ENCODE results near the gene ANTXR1. TPM values are rescaled to one million over a fixed set of nuclear protein-coding genes. Genes with fewer than 3 reads are reported as not detected.
"Not testable (repeated sequence)": the region's sequence is repeated elsewhere in the genome, so short reads cannot be mapped to it uniquely, and the experiment has no call there.

Gene ANTXR1
- total RNA-seq, 2 donors from 2014 or later, result 48.3 to 54.5 TPM

GRCh38 chr2:69171897-69172525, 159.0 kb downstream of the ANTXR1 start:
- H3K9me3 Mint-ChIP-seq, result no peaks in the 10 kb centered on the region
- WGBS, 2 experiments (ENCODE audit: insufficient coverage in 1 of 2, insufficient read length in 1 of 2), result 88 to 94% methylated on average over 3 to 7 of the region's 7 CpGs
- no peak overlapping the region for H3K4me3 ChIP-seq (ENCODE audit: low read length)
- H3K4me1 ChIP-seq (ENCODE audit: control insufficient read depth, insufficient read depth, low read length), result peaks cover 6% of the 10 kb centered on the region
- H3K36me3 ChIP-seq (ENCODE audit: control insufficient read depth, insufficient read depth, low read length), result no peaks in the 10 kb centered on the region
- H3K27ac ChIP-seq (ENCODE audit: low read depth, low read length), result no peak overlapping the region
- no peak for TF ChIP-seq CTCF (conservative IDR thresholded peaks at IDR 0.05)
- peaks cover 26% of the 10 kb centered on the region for H3K4me1 Mint-ChIP-seq
- H3K27me3 ChIP-seq (ENCODE audit: control insufficient read depth, insufficient read depth, low read length, poor library complexity, severe bottlenecking), result no peaks in the 10 kb centered on the region
- no peak overlapping the region for H3K9ac ChIP-seq (ENCODE audit: extremely low read depth, low read length, poor library complexity, severe bottlenecking)
- no peak for DNase-seq
- no peaks in the 10 kb centered on the region for H3K9me3 ChIP-seq (ENCODE audit: control insufficient read depth, low read length)
- no peak overlapping the region for H3K4me3 Mint-ChIP-seq
- H3K27ac Mint-ChIP-seq, result no peak overlapping the region
- H3K36me3 Mint-ChIP-seq (ENCODE audit: low read depth), result peaks cover 3% of the 10 kb centered on the region
- H3K27me3 Mint-ChIP-seq (ENCODE audit: insufficient read depth), result no peaks in the 10 kb centered on the region

- Histone ChIP-seq H3K36me3 (ENCODE audit: control insufficient read depth, insufficient read depth, low read length) (no peaks in the 10 kb centered on the region), H3K9me3 (ENCODE audit: control insufficient read depth, low read length) (no peaks in the 10 kb centered on the region), H3K4me3 (ENCODE audit: low read length) (no peak overlapping the region), H3K27ac (ENCODE audit: low read depth, low read length) (no peak overlapping the region), H3K9ac (ENCODE audit: extremely low read depth, low read length, poor library complexity, severe bottlenecking) (no peak overlapping the region), H3K4me1 (ENCODE audit: control insufficient read depth, insufficient read depth, low read length) (peaks cover 13% of the 10 kb centered on the region), H3K27me3 (ENCODE audit: control insufficient read depth, insufficient read depth, low read length, poor library complexity, severe bottlenecking) (no peaks in the 10 kb centered on the region)
- H3K27ac Mint-ChIP-seq, result no peak overlapping the region
- no peaks in the 10 kb centered on the region for H3K9me3 Mint-ChIP-seq
- H3K4me1 Mint-ChIP-seq, result peaks cover 38% of the 10 kb centered on the region
- no peak for TF ChIP-seq CTCF (conservative IDR thresholded peaks at IDR 0.05)
- WGBS, 2 experiments (ENCODE audit: insufficient coverage in 1 of 2, insufficient read length in 1 of 2), result 83% methylated on average over 1 of the region's 1 CpG; no CpG with 5 or more reads in 1 of the 2 experiments
- no peak overlapping the region for H3K4me3 Mint-ChIP-seq
- no peaks in the 10 kb centered on the region for H3K27me3 Mint-ChIP-seq (ENCODE audit: insufficient read depth)
- DNase-seq, result no peak
- H3K36me3 Mint-ChIP-seq (ENCODE audit: low read depth), result peaks cover 3% of the 10 kb centered on the region
Observed at GRCh38 chr2:69173706-69174105, 160.7 kb downstream of the ANTXR1 start.

- H3K9ac ChIP-seq (ENCODE audit: extremely low read depth, low read length, poor library complexity, severe bottlenecking); H3K36me3 Mint-ChIP-seq (ENCODE audit: low read depth); H3K27me3 Mint-ChIP-seq (ENCODE audit: insufficient read depth); H3K9me3 ChIP-seq (ENCODE audit: control insufficient read depth, low read length); H3K9me3 Mint-ChIP-seq; H3K27ac Mint-ChIP-seq; H3K27ac ChIP-seq (ENCODE audit: low read depth, low read length); DNase-seq; H3K36me3 ChIP-seq (ENCODE audit: control insufficient read depth, insufficient read depth, low read length); H3K27me3 ChIP-seq (ENCODE audit: control insufficient read depth, insufficient read depth, low read length, poor library complexity, severe bottlenecking); H3K4me3 Mint-ChIP-seq; H3K4me3 ChIP-seq (ENCODE audit: low read length): not testable (repeated sequence)
- H3K4me1 ChIP-seq (ENCODE audit: control insufficient read depth, insufficient read depth, low read length), result peaks cover 13% of the 10 kb centered on the region
- H3K4me1 Mint-ChIP-seq, result peaks cover 38% of the 10 kb centered on the region
- WGBS, 2 experiments (ENCODE audit: insufficient coverage in 1 of 2, insufficient read length in 1 of 2), result 90 to 100% methylated on average over 2 to 5 of the region's 5 CpGs
Observed at GRCh38 chr2:69174211-69174610, 161.2 kb downstream of the ANTXR1 start.
